ENCODE measurements around the gene PRSS50. TPM values are rescaled to one million over a fixed set of nuclear protein-coding genes. Genes with fewer than 3 reads are reported as not detected.

The PRSS50 gene
- total and polyA plus RNA-seq, 4 donors: 0.02 to 0.33 (median 0.25) TPM; not detected in 1

DNA sequence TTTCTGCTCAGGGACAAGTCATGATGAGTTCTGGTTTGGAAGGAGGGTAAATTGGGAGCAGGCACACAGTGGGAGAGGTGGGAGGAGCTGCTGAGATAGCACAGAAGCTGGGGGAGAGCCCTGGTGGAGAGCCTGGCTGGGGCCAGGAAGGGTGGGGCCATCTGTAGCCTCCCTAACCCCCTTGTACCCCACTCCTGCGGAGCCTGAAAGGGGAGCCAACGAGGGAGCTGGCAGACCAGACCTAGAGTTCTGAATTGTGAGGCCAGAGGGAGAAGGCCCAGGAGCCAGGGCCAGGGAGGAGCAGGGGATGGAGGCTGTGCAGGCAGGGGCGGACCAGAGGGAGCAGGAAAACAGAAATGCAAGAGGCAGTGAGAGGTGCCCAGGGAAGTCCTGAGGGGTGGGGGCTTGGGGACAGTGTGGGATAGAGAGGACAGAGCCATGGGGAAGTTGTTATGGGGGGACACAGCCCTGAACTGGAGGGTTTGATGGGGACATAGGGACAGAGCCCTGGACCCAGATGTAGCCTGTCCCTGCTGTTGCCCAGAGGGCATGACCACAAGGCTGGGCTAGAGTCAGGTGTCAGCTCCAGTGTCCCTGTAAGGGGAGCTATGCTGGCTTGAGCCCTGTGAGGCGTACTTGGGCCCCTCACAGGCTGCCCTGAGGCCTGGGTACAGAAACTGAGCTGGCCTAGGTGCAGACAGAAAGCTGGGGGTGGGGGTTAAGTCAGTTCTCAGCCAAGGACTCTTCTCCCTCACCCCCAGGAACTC lies 15.2 kb downstream of the PRSS50 start:
- Histone ChIP-seq H3K4me1 (ENCODE audit: control insufficient read depth in 4 of 4, insufficient read depth in 4 of 4, low read length in 3 of 4) (peaks cover 7 to 24% (median 20%) of the 10 kb centered on the region in 4 donors), H3K36me3 (ENCODE audit: control insufficient read depth in 4 of 4, insufficient read depth in 3 of 4, low read depth in 1 of 4, low read length in 3 of 4) (no peaks in the 10 kb centered on the region), H3K9me3 (ENCODE audit: control insufficient read depth in 4 of 4, low read length in 3 of 4) (no peaks in the 10 kb centered on the region), H3K9ac (ENCODE audit: low read depth in 1 of 2, low read length in 2 of 2) (no peak overlapping the region), H3K4me3 (ENCODE audit: low read depth in 1 of 3, low read length in 3 of 3) (no peak overlapping the region), H3K27me3 (ENCODE audit: control insufficient read depth in 4 of 4, insufficient read depth in 4 of 4, low read length in 3 of 4) (no peaks in the 10 kb centered on the region), H3K27ac (ENCODE audit: low read depth in 1 of 2, low read length in 2 of 2) (no peak overlapping the region)
- no peak for DNase-seq (ENCODE audit: low spot score)
- TF ChIP-seq, protein P1, sequence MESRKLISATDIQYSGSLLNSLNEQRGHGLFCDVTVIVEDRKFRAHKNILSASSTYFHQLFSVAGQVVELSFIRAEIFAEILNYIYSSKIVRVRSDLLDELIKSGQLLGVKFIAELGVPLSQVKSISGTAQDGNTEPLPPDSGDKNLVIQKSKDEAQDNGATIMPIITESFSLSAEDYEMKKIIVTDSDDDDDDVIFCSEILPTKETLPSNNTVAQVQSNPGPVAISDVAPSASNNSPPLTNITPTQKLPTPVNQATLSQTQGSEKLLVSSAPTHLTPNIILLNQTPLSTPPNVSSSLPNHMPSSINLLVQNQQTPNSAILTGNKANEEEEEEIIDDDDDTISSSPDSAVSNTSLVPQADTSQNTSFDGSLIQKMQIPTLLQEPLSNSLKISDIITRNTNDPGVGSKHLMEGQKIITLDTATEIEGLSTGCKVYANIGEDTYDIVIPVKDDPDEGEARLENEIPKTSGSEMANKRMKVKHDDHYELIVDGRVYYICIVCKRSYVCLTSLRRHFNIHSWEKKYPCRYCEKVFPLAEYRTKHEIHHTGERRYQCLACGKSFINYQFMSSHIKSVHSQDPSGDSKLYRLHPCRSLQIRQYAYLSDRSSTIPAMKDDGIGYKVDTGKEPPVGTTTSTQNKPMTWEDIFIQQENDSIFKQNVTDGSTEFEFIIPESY (IDR thresholded peaks at IDR 0.05): no peak
- TF ChIP-seq YY1 (IDR thresholded peaks at IDR 0.05) (no peak), GABPA (IDR thresholded peaks at IDR 0.05 in 1 of 2, conservative IDR thresholded peaks at IDR 0.05 in 1 of 2) (no peak), JUND (IDR thresholded peaks at IDR 0.05) (no peak), HNF4A (conservative IDR thresholded peaks at IDR 0.05) (no peak), NR2F2 (IDR thresholded peaks at IDR 0.05) (no peak), RAD21 (IDR thresholded peaks at IDR 0.05) (no peak), RXRA (IDR thresholded peaks at IDR 0.05) (no peak), EGR1 (IDR thresholded peaks at IDR 0.05; ENCODE audit: low read depth in 2 of 2) (no peak), FOXA1 (IDR thresholded peaks at IDR 0.05) (no peak), TAF1 (conservative IDR thresholded peaks at IDR 0.05) (no peak), FOXA2 (IDR thresholded peaks at IDR 0.05) (no peak), HNF4G (IDR thresholded peaks at IDR 0.05) (no peak), SP1 (IDR thresholded peaks at IDR 0.05) (no peak)
- TF ChIP-seq, protein P2, sequence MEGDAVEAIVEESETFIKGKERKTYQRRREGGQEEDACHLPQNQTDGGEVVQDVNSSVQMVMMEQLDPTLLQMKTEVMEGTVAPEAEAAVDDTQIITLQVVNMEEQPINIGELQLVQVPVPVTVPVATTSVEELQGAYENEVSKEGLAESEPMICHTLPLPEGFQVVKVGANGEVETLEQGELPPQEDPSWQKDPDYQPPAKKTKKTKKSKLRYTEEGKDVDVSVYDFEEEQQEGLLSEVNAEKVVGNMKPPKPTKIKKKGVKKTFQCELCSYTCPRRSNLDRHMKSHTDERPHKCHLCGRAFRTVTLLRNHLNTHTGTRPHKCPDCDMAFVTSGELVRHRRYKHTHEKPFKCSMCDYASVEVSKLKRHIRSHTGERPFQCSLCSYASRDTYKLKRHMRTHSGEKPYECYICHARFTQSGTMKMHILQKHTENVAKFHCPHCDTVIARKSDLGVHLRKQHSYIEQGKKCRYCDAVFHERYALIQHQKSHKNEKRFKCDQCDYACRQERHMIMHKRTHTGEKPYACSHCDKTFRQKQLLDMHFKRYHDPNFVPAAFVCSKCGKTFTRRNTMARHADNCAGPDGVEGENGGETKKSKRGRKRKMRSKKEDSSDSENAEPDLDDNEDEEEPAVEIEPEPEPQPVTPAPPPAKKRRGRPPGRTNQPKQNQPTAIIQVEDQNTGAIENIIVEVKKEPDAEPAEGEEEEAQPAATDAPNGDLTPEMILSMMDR (IDR thresholded peaks at IDR 0.05; ENCODE audit: low read depth, low read length, missing input control): no peak
- TF ChIP-seq, protein P3, sequence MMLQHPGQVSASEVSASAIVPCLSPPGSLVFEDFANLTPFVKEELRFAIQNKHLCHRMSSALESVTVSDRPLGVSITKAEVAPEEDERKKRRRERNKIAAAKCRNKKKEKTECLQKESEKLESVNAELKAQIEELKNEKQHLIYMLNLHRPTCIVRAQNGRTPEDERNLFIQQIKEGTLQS (IDR thresholded peaks at IDR 0.05): no peak
- TF ChIP-seq, protein P4, sequence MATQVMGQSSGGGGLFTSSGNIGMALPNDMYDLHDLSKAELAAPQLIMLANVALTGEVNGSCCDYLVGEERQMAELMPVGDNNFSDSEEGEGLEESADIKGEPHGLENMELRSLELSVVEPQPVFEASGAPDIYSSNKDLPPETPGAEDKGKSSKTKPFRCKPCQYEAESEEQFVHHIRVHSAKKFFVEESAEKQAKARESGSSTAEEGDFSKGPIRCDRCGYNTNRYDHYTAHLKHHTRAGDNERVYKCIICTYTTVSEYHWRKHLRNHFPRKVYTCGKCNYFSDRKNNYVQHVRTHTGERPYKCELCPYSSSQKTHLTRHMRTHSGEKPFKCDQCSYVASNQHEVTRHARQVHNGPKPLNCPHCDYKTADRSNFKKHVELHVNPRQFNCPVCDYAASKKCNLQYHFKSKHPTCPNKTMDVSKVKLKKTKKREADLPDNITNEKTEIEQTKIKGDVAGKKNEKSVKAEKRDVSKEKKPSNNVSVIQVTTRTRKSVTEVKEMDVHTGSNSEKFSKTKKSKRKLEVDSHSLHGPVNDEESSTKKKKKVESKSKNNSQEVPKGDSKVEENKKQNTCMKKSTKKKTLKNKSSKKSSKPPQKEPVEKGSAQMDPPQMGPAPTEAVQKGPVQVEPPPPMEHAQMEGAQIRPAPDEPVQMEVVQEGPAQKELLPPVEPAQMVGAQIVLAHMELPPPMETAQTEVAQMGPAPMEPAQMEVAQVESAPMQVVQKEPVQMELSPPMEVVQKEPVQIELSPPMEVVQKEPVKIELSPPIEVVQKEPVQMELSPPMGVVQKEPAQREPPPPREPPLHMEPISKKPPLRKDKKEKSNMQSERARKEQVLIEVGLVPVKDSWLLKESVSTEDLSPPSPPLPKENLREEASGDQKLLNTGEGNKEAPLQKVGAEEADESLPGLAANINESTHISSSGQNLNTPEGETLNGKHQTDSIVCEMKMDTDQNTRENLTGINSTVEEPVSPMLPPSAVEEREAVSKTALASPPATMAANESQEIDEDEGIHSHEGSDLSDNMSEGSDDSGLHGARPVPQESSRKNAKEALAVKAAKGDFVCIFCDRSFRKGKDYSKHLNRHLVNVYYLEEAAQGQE (IDR thresholded peaks at IDR 0.05): no peak
- TF ChIP-seq, protein P5, sequence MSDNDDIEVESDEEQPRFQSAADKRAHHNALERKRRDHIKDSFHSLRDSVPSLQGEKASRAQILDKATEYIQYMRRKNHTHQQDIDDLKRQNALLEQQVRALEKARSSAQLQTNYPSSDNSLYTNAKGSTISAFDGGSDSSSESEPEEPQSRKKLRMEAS (IDR thresholded peaks at IDR 0.05): no peak
- WGBS: 85% methylated on average over 4 of the region's 4 CpGs

All from liver (tissue), 9 donors.